Measurements from ENCODE around the gene DLL4.

Gene DLL4

GRCh38 chr15:40968290-40969085, 39.3 kb downstream of the DLL4 start:
- no peak for DNase-seq (ENCODE audit: low read depth)
- TF ChIP-seq CTCF (conservative IDR thresholded peaks at IDR 0.05; ENCODE audit: low read depth, low read length): no peak
- no peak overlapping the region for H3K4me3 ChIP-seq (ENCODE audit: low read length)

- no peak for DNase-seq (ENCODE audit: low read depth)
- H3K4me3 ChIP-seq (ENCODE audit: low read length): no peak overlapping the region
These were observed 40.2 kb downstream of the DLL4 start for GRCh38 chr15:40969363-40969762.

GRCh38 chr15:40974879-40975278, 45.7 kb downstream of the DLL4 start:
- TF ChIP-seq CTCF (conservative IDR thresholded peaks at IDR 0.05; ENCODE audit: low read depth, low read length): no peak

More at GRCh38 chr15:40969363-40969762, 40.2 kb downstream of the DLL4 start:
- no peak for TF ChIP-seq CTCF (conservative IDR thresholded peaks at IDR 0.05; ENCODE audit: low read depth, low read length)

GRCh38 chr15:40976819-40977218, 47.7 kb downstream of the DLL4 start:
- TF ChIP-seq CTCF (conservative IDR thresholded peaks at IDR 0.05; ENCODE audit: low read depth, low read length): no peak
- H3K4me3 ChIP-seq (ENCODE audit: low read length): no peak overlapping the region
- no peak for DNase-seq (ENCODE audit: low read depth)

More at GRCh38 chr15:40974879-40975278, 45.7 kb downstream of the DLL4 start:
- no peak for DNase-seq (ENCODE audit: low read depth)
- no peak overlapping the region for H3K4me3 ChIP-seq (ENCODE audit: low read length)

GRCh38 chr15:40978141-40978540, 49.0 kb downstream of the DLL4 start:
- H3K4me3 ChIP-seq (ENCODE audit: low read length): no peak overlapping the region
- no peak for TF ChIP-seq CTCF (conservative IDR thresholded peaks at IDR 0.05; ENCODE audit: low read depth, low read length)
- DNase-seq (ENCODE audit: low read depth): no peak

GRCh38 chr15:40978562-40978961, 49.4 kb downstream of the DLL4 start:
- TF ChIP-seq CTCF (conservative IDR thresholded peaks at IDR 0.05; ENCODE audit: low read depth, low read length): no peak
- H3K4me3 ChIP-seq (ENCODE audit: low read length): no peak overlapping the region
- DNase-seq (ENCODE audit: low read depth): no peak

- no peak overlapping the region for H3K4me3 ChIP-seq (ENCODE audit: low read length)
- no peak for DNase-seq (ENCODE audit: low read depth)
- TF ChIP-seq CTCF (conservative IDR thresholded peaks at IDR 0.05; ENCODE audit: low read depth, low read length): no peak
These were observed 52.0 kb downstream of the DLL4 start for GRCh38 chr15:40981186-40981585.
